ENCODE measurements around the gene GRAP2. TPM values are rescaled to one million over a fixed set of nuclear protein-coding genes. Genes with fewer than 3 reads are reported as not detected.

GRAP2 gene
- total and polyA plus RNA-seq, 10 of the 15 experiments (the other 5 are each of a cell fraction or from before 2014, with no cell fraction given): 3.3 to 79.1 (median 59.6) TPM

DNA sequence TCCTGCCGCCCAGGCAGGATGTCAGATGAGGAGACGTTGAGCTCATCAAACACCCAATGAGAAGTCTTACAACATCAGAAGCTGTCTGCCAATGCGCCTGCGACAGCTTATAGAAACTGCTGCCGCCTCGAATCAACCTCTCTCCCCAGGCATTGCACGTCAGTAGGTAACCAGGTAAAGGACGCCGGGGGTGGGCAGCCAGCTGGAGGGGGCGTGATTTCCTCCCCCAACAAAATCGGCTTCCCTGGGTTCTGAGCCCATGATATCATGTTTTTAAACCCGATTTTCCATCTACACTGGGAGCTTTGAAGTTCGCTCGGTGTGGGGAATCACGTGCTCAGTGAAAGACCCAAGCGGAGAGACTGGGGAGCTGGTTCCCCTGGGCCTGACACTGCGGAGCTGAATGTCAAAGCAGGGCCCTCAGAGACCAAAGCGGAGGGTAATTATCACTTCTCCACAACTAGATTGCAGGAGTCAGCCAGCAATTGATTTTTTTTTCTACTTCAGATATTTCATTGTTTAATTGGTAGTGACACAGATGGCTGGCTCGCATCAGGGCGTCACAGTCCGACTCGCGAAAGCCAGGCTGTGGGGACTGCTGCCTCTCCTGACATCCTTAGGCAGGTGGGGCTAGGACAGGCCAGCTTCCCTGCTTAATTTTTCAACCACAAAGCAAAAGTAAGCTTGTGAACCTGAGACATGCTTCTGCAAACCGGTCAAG lies 109.2 kb downstream of the GRAP2 start (continued):
- TF ChIP-seq, protein P1, sequence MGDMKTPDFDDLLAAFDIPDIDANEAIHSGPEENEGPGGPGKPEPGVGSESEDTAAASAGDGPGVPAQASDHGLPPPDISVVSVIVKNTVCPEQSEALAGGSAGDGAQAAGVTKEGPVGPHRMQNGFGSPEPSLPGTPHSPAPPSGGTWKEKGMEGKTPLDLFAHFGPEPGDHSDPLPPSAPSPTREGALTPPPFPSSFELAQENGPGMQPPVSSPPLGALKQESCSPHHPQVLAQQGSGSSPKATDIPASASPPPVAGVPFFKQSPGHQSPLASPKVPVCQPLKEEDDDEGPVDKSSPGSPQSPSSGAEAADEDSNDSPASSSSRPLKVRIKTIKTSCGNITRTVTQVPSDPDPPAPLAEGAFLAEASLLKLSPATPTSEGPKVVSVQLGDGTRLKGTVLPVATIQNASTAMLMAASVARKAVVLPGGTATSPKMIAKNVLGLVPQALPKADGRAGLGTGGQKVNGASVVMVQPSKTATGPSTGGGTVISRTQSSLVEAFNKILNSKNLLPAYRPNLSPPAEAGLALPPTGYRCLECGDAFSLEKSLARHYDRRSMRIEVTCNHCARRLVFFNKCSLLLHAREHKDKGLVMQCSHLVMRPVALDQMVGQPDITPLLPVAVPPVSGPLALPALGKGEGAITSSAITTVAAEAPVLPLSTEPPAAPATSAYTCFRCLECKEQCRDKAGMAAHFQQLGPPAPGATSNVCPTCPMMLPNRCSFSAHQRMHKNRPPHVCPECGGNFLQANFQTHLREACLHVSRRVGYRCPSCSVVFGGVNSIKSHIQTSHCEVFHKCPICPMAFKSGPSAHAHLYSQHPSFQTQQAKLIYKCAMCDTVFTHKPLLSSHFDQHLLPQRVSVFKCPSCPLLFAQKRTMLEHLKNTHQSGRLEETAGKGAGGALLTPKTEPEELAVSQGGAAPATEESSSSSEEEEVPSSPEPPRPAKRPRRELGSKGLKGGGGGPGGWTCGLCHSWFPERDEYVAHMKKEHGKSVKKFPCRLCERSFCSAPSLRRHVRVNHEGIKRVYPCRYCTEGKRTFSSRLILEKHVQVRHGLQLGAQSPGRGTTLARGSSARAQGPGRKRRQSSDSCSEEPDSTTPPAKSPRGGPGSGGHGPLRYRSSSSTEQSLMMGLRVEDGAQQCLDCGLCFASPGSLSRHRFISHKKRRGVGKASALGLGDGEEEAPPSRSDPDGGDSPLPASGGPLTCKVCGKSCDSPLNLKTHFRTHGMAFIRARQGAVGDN (IDR thresholded peaks at IDR 0.05): no peak
- TF ChIP-seq, protein P2, sequence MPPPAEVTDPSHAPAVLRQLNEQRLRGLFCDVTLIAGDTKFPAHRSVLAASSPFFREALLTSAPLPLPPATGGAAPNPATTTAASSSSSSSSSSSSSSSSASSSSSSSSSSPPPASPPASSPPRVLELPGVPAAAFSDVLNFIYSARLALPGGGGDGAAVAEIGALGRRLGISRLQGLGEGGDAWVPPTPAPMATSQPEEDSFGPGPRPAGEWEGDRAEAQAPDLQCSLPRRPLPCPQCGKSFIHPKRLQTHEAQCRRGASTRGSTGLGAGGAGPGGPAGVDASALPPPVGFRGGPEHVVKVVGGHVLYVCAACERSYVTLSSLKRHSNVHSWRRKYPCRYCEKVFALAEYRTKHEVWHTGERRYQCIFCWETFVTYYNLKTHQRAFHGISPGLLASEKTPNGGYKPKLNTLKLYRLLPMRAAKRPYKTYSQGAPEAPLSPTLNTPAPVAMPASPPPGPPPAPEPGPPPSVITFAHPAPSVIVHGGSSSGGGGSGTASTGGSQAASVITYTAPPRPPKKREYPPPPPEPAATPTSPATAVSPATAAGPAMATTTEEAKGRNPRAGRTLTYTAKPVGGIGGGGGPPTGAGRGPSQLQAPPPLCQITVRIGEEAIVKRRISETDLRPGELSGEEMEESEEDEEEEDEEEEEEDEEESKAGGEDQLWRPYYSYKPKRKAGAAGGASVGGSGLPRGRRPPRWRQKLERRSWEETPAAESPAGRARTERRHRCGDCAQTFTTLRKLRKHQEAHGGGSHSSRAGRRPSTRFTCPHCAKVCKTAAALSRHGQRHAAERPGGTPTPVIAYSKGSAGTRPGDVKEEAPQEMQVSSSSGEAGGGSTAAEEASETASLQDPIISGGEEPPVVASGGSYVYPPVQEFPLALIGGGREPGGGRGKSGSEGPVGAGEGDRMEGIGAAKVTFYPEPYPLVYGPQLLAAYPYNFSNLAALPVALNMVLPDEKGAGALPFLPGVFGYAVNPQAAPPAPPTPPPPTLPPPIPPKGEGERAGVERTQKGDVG (CRISPR knock-in tag; IDR thresholded peaks at IDR 0.05): no peak
- no peak for TF ChIP-seq CREM (IDR thresholded peaks at IDR 0.05; ENCODE audit: low read depth)
- no peak for TF ChIP-seq ZNF622 (IDR thresholded peaks at IDR 0.05)
